ENCODE measurements around the gene INO80E.

INO80E gene

DNA sequence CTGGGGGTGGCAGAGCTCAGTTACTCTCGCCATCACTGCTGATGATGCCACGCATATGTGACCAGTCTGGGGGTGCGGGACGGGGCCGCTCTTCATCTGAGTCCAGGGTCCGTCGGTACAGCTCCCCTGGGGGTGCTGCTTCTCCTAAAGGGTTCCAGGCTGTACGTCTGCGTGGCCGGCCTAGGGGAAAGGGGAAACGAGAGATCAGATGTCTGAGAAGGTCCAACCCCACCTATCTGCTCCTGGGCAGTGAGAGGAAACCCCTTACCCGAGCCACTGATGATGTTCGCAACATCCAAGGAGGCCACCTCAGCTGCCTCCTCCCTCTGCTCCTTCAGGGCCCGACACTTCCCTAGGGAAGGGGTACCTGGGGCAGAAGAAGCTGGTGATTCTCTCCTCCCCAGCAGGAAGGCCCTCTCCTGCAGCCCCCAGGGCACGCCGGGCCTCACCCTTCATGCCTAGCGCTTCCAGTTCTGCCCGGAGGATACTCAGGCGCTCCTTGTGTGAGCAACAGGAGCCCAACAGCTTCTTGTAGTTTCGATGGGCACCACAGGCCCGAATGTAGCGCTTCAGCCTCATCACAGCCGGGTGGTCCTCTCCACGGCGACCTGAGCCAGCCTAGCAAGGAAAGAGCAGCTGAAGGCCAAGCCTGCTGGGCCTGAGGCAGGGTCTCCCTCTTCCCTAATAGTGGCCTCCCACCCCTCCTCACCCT, 2.7 kb upstream of the INO80E start:
- no peak for DNase-seq

DNA sequence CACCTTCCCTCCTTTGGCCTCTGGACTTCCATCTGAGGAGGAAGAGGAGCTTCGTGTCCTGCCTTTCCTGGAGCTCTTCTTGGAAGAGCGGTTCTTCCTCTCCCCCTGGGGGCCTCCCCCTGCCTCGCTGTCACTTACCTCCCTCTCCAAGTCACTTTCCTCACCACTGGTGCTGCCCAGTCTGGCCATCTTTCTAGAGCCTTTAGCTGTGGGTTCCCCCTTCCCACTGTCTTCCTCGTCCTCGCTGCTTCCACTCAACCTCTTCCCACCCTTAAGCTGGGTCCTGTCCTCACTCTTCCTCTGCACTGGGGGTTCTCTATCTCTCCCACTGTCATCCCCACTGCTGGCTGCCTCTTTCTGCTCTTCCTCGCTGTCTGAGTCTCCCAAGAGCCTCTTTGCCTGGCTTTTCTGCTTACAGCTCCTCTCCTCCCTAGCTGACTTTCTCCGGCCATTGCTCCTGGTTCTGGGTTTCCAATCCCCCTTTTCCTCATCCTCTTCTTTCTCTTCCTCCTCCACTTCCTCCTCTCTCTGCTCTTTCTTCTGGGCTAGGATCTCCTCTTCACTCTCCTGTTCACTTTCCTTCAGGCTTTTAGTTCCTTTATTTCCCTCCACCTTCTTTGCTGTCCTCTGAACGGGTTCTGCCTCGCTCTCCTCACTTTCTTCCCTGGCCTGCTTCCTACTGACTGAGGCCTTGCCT, 2.0 kb upstream of the INO80E start:
- DNase-seq, result no peak

DNA sequence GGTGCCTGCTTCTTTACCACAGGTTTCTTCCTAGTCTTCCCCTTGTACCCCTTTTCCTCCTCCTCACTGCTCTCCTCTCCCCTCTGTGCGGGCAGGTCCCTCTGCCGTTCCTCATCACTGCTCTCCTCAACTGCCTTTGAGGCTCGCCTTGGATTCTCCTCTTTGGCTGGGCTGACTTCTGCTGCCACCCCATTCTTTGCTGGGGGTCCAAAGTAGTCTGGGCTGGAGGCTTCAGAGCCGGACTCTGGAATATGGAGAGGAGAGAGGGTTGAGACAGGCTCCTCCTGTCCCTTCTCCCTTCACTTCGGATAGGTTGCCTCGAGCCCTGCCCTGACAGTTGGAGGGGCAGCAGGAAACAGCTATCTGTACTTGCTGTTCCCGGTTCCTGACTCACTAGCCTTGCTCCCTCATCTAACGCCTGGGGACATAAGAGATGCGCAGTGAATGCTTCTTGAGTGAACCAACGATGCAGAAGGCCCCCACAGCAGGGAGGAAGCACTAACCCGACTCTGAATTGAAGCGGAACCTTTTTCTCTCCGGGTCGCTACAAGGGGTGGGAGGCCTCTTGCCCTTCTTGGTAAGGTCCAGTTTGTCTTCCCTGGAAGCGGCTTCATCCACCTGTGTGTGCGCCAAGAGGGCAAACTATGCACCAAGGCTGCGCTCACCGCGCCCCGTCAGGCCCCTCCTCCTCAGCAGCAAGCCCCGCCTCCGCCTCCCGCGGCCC, 1.3 kb upstream of the INO80E start:
- peak; percentile 68 to 69 for DNase-seq

- peak; percentile 81 to 83 for DNase-seq
These were observed 624 bp upstream of the INO80E start, which contains the start of gene HIRIP3 for GRCh38 chr16:29995324-29995910. Gene HIRIP3 (minus strand): TSS chr16:29995617. CDS start chr16:29995605, 12 bp downstream.

DNA sequence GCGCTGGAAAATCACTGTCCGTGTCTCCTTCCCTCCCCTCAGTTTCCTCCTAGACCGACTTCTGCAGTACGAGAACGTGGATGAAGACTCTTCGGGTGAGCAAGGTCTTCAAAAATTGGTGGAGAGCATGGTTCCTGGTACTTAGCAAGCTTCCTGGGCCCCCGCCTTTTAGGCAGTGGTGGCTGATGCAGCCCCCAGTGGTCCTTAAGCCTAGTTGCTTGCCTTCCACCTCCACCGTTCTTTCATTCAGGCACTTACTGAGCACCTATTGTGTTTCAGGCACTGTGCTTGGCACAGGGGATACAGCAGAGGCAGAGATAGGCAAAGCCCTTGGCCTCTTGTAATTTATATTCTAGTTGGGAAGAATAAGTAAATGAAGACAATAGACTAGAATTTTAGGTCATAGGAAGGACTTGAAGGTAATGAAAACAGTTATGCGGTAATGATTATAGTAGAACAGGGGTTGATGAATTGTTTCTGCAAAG, 767 bp downstream of the INO80E start:
- no peak for DNase-seq

DNA sequence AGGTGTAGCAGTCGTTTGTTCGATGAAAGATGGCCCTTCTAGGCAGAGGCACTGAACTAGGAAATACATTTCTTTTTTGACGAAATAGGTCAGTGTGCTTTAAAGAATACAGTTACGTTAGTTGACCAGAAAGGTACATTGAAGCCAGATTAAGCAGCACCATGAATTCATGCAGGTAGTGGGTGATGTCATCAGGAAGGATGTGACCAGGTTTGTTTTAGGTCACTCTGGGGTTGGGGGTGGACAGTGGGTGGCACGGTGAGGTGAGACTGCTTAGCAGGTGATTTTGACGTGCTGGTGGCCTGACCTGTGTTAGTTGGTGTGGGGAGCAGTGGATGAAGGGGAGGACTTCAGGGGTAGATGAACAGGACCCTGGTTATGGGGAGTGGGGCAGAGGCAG, 3.6 kb downstream of the INO80E start:
- no peak for DNase-seq

DNA sequence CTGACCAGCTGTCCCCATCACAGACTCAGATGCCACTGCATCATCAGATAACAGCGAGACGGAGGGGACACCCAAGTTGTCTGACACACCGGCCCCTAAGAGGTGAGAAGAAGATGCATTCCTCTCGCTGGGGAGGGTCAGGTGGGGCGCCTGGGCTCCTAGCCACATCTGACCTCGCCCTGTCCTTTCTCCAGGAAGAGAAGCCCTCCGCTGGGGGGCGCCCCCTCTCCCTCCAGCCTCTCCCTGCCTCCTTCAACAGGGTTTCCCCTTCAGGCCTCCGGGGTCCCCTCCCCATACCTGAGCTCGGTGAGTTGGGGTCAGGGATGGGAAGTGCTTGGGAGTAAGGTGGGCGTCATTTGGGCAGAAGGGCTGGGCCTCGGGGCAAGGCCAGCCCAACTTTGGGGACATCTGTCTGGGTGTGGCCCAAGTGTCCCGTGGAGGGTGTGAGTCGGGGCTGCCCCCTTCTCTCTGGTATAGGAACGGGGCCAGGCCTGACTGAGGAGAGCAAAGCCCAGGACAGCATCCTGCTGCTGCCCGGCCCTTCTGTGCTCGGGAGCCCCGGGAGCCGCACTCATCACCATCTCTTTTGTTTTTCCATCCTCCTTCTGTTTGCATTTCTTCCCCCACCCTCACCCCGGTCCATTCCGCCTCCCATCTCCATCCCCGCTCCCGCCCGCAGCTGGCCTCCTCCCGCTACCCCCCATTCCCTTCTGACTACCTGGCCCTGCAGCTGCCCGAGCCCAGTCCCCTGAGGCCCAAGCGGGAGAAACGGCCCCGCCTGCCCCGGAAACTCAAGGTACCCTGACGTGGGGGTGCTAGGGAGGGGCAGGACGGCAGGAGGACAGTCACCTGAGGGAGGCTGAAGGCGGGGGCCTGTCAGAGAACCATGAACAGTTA, 4.9 kb downstream of the INO80E start:
- DNase-seq, result no peak

DNA sequence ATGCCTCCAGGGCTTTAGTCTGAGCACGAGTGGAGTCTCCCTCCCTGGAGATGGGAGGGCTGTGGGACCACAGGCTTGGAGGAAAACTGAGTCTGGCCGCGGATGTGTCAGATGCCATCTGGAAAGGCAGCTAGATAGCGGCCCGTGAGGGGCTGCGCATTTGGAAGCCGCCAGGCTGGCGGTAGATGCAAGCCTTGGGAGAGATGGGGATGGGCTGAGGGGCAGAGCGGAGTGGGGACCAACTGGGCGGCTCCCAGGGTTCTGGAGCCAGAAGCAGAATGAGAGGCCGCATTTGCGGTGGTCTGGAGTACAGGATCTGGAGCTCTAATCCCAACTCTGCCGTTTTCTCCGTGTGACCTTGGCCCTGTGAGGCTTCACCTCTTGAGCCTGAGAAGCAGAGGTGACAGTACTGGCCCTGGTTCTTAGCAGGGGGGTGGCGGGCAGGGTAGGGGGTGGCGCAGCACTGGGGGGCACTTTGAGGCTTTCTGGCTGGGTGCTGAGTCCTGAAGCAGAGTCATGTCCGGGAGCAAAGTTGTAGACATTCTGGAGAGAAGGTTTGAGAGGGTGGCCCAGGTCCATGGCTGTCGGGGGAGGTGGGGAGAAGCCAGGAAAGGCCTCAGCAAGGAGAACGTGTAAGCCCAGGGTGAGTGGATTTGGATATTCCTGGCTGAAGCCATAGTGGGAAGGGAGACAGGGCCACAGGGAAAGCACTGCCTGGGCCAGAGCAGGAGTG, 6.7 kb downstream of the INO80E start:
- no peak for DNase-seq

GRCh38 chr16:30003670-30004423, 7.8 kb downstream of the INO80E start:
- DNase-seq, result no peak

- DNase-seq, result no peak
These were observed 8.4 kb downstream of the INO80E start for GRCh38 chr16:30004424-30004776.

GRCh38 chr16:30004811-30005242, 8.8 kb downstream of the INO80E start:
- DNase-seq, result no peak

DNA sequence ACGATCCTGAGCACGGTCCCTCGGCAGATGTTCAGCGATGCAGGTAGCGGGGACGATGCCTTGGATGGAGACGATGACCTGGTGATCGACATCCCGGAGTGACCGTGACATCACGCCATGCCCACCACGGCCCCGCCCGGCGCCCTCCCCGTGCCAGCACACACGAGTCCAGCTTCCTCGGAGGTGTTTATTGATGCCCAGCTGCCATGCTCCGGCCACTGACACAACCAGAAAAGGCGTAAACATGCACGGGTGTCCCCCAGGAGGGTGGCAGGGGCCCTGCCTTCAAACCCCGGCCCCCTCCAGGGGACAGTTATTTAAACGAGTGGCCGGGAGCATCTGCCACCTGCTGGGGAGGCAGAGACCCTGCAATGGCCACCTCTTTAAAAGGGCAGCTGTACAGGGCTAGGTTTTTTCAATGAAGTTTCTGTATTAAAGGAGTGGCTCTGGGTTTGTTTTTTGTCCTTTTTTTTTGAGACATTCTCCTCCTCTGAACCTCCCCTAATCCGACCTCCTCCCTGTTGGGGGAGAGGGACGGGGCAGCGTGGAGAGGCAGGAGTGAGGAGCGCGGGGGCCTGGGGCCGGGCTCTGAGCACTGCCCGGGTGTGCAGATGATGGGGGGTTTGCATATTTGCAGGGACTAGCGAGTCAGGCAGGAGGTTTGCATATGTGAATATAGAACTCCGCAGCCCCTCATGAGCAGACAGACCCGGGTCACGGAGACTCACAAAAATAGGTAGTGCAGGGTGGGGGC, 9.5 kb downstream of the INO80E start:
- peak in 1 of 2 donors; percentile 25 for DNase-seq

DNA sequence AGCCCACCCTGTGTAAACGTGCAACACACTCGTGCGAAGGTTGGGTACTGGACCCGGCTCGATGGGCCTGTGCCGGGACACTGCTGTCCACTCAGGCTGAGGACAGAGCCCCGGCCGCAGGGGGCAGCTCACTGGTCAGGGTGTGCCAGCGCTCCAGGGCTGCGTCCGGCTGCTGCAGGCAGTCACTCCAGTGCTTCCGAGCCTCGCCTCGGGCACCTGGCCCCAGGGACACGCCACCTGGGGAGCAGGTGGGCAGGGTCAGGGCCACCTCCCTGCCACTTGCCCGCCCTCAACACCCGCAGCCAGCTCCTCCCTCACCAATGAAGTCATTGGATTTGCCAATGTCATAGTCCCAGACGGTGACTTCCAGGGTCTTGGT, 10.0 kb downstream of the INO80E start:
- DNase-seq, result no peak

GRCh38 chr16:30006659-30007377, 10.8 kb downstream of the INO80E start:
- no peak for DNase-seq

- DNase-seq, result no peak
These were observed 11.4 kb downstream of the INO80E start for GRCh38 chr16:30007378-30007895.

DNA sequence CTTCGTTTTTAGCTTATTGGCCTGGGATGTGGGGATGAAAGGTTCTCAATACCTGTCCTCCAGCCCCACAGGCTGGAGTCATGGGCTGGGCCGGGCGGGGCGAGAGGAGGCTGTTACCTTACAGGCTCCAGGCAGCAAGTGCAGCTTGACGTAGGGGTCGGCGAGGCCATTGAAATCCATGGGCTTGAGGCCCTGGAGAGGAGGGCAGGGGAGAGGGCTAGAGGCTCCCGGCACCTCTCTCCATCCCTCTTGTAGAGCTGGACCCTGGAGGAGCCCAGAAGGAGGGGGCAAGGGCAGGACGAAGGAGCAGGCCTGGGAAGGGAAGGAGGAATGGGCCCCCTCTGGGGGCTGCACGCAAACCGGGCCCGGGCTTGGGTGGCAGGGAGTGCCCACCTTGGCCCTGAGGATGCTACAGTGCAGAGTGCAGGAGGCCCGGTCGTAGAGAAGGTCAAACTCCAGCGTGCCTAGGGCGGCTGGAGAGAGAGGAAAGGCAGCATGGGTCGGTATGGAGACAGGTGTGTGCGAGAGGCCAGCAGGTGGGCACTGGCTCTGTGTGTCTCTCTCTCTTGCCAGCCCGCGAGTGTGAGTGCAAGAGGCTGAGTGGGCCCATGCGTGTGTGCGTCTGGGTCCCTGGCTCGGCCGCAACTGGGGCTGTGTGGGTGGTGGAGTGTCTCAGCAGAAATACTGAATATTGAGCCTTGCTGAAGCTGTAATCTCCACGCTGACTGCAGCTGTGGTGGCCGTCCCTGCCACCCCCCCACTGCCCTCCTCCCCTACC, 13.2 kb downstream of the INO80E start:
- no peak for DNase-seq

GRCh38 chr16:30009990-30010843, 14.2 kb downstream of the INO80E start:
- no peak for DNase-seq
